Testis (tissue), 2 donors: ENCODE data around the gene KLF9.

ENCODE experiments used
- CTCF ChIP-seq, 3 experiments: fragments of 450-650 bp in 2 of 3; fragments of 200-600 bp in 1 of 3; sonication (generic) in 1 of 3; IDR thresholded peaks; one replicate each; pipeline ENCODE4 v1.5.1; 2016 to 2019; ENCODE audit warnings: antibody characterized with exemption in 3 of 3, mild to moderate bottlenecking in 2 of 3, moderate library complexity in 1 of 3
- POLR2A ChIP-seq: fragments of 450-650 bp; IDR thresholded peaks from one replicate; pipeline ENCODE4 v1.6.1; 2017; ENCODE audit warnings: antibody characterized with exemption, mild to moderate bottlenecking, moderate library complexity

DNA sequence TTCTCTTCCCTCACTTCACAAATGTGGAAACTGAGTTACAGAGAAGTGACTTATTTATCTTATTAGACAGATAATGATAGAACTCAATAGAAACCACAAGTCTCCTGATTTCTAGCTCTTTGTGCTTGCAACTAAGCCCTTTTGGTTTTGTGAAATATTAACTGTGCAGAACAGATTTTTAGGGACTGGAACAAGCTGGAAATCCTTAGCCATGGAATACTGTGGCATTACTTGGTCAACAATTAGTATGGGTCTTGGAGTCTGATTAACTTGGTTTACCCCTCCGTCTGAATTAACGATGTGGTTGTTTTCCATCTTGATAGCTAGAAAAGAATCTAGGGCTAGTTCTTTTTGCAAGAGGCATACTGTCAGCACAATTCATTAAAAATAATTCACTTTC is 584 bp upstream of the KLF9 start:
- TF ChIP-seq POLR2A, result no peak
- TF ChIP-seq CTCF (IDR thresholded peaks at IDR 0.05), result no peak
